HCT116 (cell line): ENCODE measurements around the gene SLC37A4. TPM values are rescaled to one million over a fixed set of nuclear protein-coding genes. Genes with fewer than 3 reads are reported as not detected.
"Not testable (repeated sequence)": the region's sequence is repeated elsewhere in the genome, so short reads cannot be mapped to it uniquely, and the experiment has no call there.

Experiments
- ATAC-seq: fragments of 200-7000 bp; cut with Tn5 transposase; 2 replicates; pipeline ENCODE4 v1.9.1; 2020; ENCODE audit warnings: mild to moderate bottlenecking, moderate library complexity
- BruUV-seq: library from RNA; stranded (reverse); fragments of 400-500 nt; replicated peaks from 2 replicates; lab custom pipeline; 2021; lab: Mats Ljungman, UMichigan
- CTCF ChIA-PET: fragments of 300-600 bp; sonication (Branson Sonifier 250); formaldehyde crosslinking; loops from one replicate; lab custom pipeline; 2021; ENCODE audit warnings: antibody characterized with exemption; lab: Charles Lee
- POLR2A ChIA-PET: fragments of 300-600, 350-600 bp; sonication (Branson Sonifier 250); formaldehyde crosslinking; loops from one replicate; lab custom pipeline; 2021; ENCODE audit warnings: antibody characterized with exemption; lab: Charles Lee
- RAD21 ChIA-PET, 2 experiments: fragments of 300-600 bp; sonication (Branson Sonifier 250); formaldehyde crosslinking; loops; one replicate each; lab custom pipeline; 2023; ENCODE audit warnings: low total read pairs in 2 of 2; ENCODE audit not compliant: uncharacterized antibody in 2 of 2, unreplicated experiment in 2 of 2, low non-redundant PET in 1 of 2; lab: Charles Lee
- DNase-seq: peaks from one replicate; pipeline ENCODE4 v3.0.0-alpha.2; 2010; ENCODE audit warnings: low read depth, low spot score
- H2AFZ ChIP-seq: fragments of 200-600 bp; shearing (Covaris generic), sonication (generic); 2 replicates; pipeline ENCODE4 v1.6.1; 2017; ENCODE audit warnings: low read depth, mixed run types, mixed read lengths, antibody characterized with exemption, low read length; ENCODE audit not compliant: poor library complexity, severe bottlenecking
- H3K27ac ChIP-seq: 2 replicates; pipeline ENCODE4 v1.5.1; 2012; ENCODE audit warnings: low read depth, low read length
- H3K27me3 ChIP-seq: fragments of 200-600 bp; sonication (generic); 2 replicates; pipeline ENCODE4 v1.6.1; 2016; ENCODE audit warnings: mixed run types, low read length, mixed read lengths; ENCODE audit not compliant: insufficient read depth
- H3K36me3 ChIP-seq, 2 experiments: fragments of 200-500 bp in 1 of 2; fragments of 200-600 bp in 1 of 2; sonication (Bioruptor generic) in 1 of 2; sonication (generic) in 1 of 2; 2 replicates each; pipeline versions ENCODE4 v1.5.1 to v1.6.1; 2014 to 2016; ENCODE audit warnings: low read length in 2 of 2, inconsistent platforms in 1 of 2, mixed read lengths in 1 of 2, mixed run types in 1 of 2; ENCODE audit not compliant: insufficient read depth in 2 of 2, control insufficient read depth in 1 of 2
- H3K4me1 ChIP-seq, 2 experiments: fragments of 200-600 bp in 1 of 2; sonication (generic) in 1 of 2; 2 replicates each; pipeline versions ENCODE4 v1.5.1 to v1.6.1; 2012 to 2017; ENCODE audit warnings: low read length in 2 of 2, inconsistent platforms in 1 of 2, mild to moderate bottlenecking in 1 of 2, mixed read lengths in 1 of 2, mixed run types in 1 of 2, moderate library complexity in 1 of 2; ENCODE audit not compliant: insufficient read depth in 2 of 2, control insufficient read depth in 1 of 2
- H3K4me2 ChIP-seq: fragments of 200-600 bp; sonication (generic); 2 replicates; pipeline ENCODE4 v1.6.1; 2017; ENCODE audit warnings: mixed run types, low read length, mixed read lengths
- H3K4me3 ChIP-seq, 2 experiments: fragments of 200-600 bp in 1 of 2; sonication (generic) in 1 of 2; replicated peaks in 1 of 2; 2 replicates each; pipeline ENCODE4 v1.5.1; 2011 to 2016; ENCODE audit warnings: low read length in 2 of 2, control low read depth in 1 of 2, low read depth in 1 of 2, mild to moderate bottlenecking in 1 of 2, mixed read lengths in 1 of 2, mixed run types in 1 of 2
- H3K79me2 ChIP-seq: fragments of 200-600 bp; sonication (generic); 2 replicates; pipeline ENCODE4 v1.6.1; 2017; ENCODE audit warnings: mild to moderate bottlenecking, mixed run types, low read length, moderate library complexity, mixed read lengths; ENCODE audit not compliant: insufficient read depth
- H3K9ac ChIP-seq: fragments of 200-600 bp; sonication (generic); 2 replicates; pipeline ENCODE4 v1.6.1; 2016; ENCODE audit warnings: low read length, mixed read lengths
- H3K9me2 ChIP-seq: fragments of 200-600 bp; sonication (generic), shearing (Covaris generic); 2 replicates; pipeline ENCODE4 v1.6.1; 2017; ENCODE audit warnings: mixed run types, mild to moderate bottlenecking, moderate library complexity; ENCODE audit not compliant: insufficient read depth
- H3K9me3 ChIP-seq, 2 experiments: fragments of 200-500 bp in 1 of 2; fragments of 200-600 bp in 1 of 2; sonication (Bioruptor generic) in 1 of 2; sonication (generic) in 1 of 2; 2 replicates each; pipeline ENCODE4 v1.6.1; 2014 to 2017; ENCODE audit warnings: low read length in 2 of 2, mixed read lengths in 2 of 2, inconsistent platforms in 1 of 2, low read depth in 1 of 2, mild to moderate bottlenecking in 1 of 2, mixed run types in 1 of 2, moderate library complexity in 1 of 2; ENCODE audit not compliant: control insufficient read depth in 1 of 2, insufficient read depth in 1 of 2
- H4K20me1 ChIP-seq: fragments of 200-600 bp; sonication (generic), shearing (Covaris generic); 2 replicates; pipeline ENCODE4 v1.6.1; 2017; ENCODE audit warnings: mixed run types, mild to moderate bottlenecking, moderate library complexity; ENCODE audit not compliant: insufficient read depth
- ATF3 ChIP-seq: IDR thresholded peaks from 2 replicates; pipeline ENCODE4 v1.6.1; 2012
- CEBPB ChIP-seq: IDR thresholded peaks from 2 replicates; pipeline ENCODE4 v1.6.1; 2012; ENCODE audit warnings: low read depth
- EGR1 ChIP-seq: IDR thresholded peaks from 2 replicates; pipeline ENCODE4 v1.6.1; 2012; ENCODE audit warnings: low read depth
- SRF ChIP-seq: IDR thresholded peaks from 2 replicates; pipeline ENCODE4 v1.6.1; 2012; ENCODE audit warnings: low read depth
- intact Hi-C: fragments of 100-400 bp; cut with micrococcal nuclease; formaldehyde crosslinking; loops from 2 replicates; pipeline ENCODE4 v1.10.0; 2022
- total RNA-seq: library from RNA; stranded (reverse); gene quantifications from one replicate; pipeline ENCODE4 v1.2.1, GENCODE V29; 2021; ENCODE audit not compliant: unreplicated experiment

SLC37A4 gene
- total RNA-seq, 1 experiment from 2014 or later: 49.8 TPM

DNA sequence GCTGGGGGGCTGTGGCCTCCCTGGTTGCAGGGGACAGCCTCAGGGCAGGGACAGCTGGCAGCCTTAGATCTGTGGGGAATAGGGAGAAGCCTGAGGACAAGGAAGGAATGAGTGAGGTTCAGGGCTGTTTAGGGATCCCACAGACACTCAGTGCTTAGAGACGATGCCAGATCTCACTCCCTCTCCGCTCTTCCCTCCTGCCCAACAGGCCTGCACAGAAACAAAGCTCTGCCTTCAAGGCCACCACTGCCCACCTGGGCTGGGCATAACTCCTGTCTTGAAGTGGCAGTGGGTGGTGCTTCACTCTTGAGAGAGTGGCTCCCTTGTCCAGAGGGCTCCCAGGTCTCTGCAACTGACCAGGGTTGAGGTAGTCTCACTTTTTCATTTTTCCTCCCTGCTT lies 45.9 kb downstream of the SLC37A4 start (continued):
- TF ChIP-seq CEBPB: no peak
- no peak for TF ChIP-seq ATF3
- TF ChIP-seq SRF: no peak

- RAD21 ChIA-PET, intact Hi-C loops, H2AFZ ChIP-seq, DNase-seq, H3K36me3 ChIP-seq, H3K27me3 ChIP-seq, H3K9ac ChIP-seq, H3K9me3 ChIP-seq, BruUV-seq, H3K4me3 ChIP-seq, ATAC-seq, H3K79me2 ChIP-seq, H4K20me1 ChIP-seq, H3K27ac ChIP-seq, H3K9me2 ChIP-seq, H3K4me2 ChIP-seq: not testable (repeated sequence)
- ChIA-PET CTCF (interaction anchor here (0.8 kb wide), 1 partner anchor 28 kb away, joined by 3 read pairs; no protein-coding TSS in a partner anchor), POLR2A (interaction anchor here (1.0 kb wide), 1 partner anchor 12 kb away, joined by 3 read pairs; no protein-coding TSS in a partner anchor)
- peaks cover 11 to 18% of the 10 kb centered on the region in 2 experiments for H3K4me1 ChIP-seq
These were observed 46.3 kb downstream of the SLC37A4 start for GRCh38 chr11:118984337-118984736.

- no peak overlapping the region for H2AFZ ChIP-seq
- POLR2A ChIA-PET: no interaction called here
- no peak for ATAC-seq
These were observed 50.3 kb downstream of the SLC37A4 start for GRCh38 chr11:118980191-118980881.

More at GRCh38 chr11:118980191-118980881, 50.3 kb downstream of the SLC37A4 start:
- H3K4me2 ChIP-seq: no peak overlapping the region
- no peak overlapping the region for H3K4me3 ChIP-seq
- H3K27ac ChIP-seq: no peak overlapping the region
- intact Hi-C loops: no loop called here
- no peak for TF ChIP-seq EGR1
- no peaks in the 10 kb centered on the region for H4K20me1 ChIP-seq
- no peaks in the 10 kb centered on the region for H3K79me2 ChIP-seq
- no peak for DNase-seq
- no peaks in the 10 kb centered on the region for H3K9me3 ChIP-seq
- H3K27me3 ChIP-seq: no peaks in the 10 kb centered on the region
- ChIA-PET CTCF (no interaction called here), RAD21 (no interaction called here)
- no TSS peak for BruUV-seq
- no peaks in the 10 kb centered on the region for H3K4me1 ChIP-seq
- H3K9me2 ChIP-seq: no peaks in the 10 kb centered on the region
- no peaks in the 10 kb centered on the region for H3K36me3 ChIP-seq
- H3K9ac ChIP-seq: no peak overlapping the region
